Sigmoid colon (tissue), 4 donors: Measurements from ENCODE around the gene INO80E.

Experiments
- CTCF ChIP-seq, 4 experiments: fragments of 450-650 bp in 3 of 4; fragments of 200-600 bp in 1 of 4; IDR thresholded peaks; one replicate each; pipeline ENCODE4 v1.5.1; 2016 to 2019; ENCODE audit warnings: antibody characterized with exemption in 4 of 4, mild to moderate bottlenecking in 3 of 4, moderate library complexity in 2 of 4
- EP300 ChIP-seq, 4 donors: sonication (generic); formaldehyde crosslinking; IDR thresholded peaks; one replicate each; pipeline ENCODE4 v1.6.1; 2017; ENCODE audit warnings: antibody characterized with exemption in 4 of 4
- POLR2A ChIP-seq, 2 donors: fragments of 450-650 bp; IDR thresholded peaks; one replicate each; pipeline ENCODE4 v1.6.1; 2016; ENCODE audit warnings: antibody characterized with exemption in 2 of 2, mild to moderate bottlenecking in 2 of 2, moderate library complexity in 2 of 2
- POLR2AphosphoS5 ChIP-seq, 4 donors: sonication (generic); formaldehyde crosslinking; IDR thresholded peaks; one replicate each; pipeline ENCODE4 v1.6.1; 2017; ENCODE audit warnings: antibody characterized with exemption in 4 of 4

- TF ChIP-seq EP300 (IDR thresholded peaks at IDR 0.05) (no peak), POLR2A (IDR thresholded peaks at IDR 0.05) (no peak), CTCF (IDR thresholded peaks at IDR 0.05) (no peak), POLR2AphosphoS5 (IDR thresholded peaks at IDR 0.05) (no peak)
These were observed 37.2 kb downstream of the INO80E start for GRCh38 chr16:30033270-30033669.
